ENCODE measurements around the gene MCTP1. TPM values are rescaled to one million over a fixed set of nuclear protein-coding genes. Genes with fewer than 3 reads are reported as not detected.

Gene MCTP1
- total RNA-seq, 1 donor from 2014 or later, result 7.8 TPM

DNA sequence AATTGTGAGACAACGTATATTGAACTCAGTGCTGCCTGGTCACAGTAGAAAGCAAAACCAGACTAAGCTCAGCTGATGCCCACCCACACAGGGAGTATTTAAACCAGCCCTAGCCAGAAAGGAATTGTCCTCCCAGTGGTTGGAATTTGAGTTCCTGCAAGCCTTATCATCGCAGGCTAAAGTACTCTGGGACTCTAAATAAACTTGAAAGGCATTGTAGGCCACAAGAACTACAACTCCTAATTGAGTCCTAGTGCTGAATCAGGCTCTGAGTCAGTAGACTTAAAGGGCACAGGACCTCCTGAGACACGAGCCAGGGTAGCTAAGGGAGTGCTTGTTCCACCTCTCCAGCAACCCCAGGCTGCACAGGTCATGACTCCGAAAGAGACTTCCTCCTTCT is 171.4 kb downstream of the MCTP1 start:
- Histone ChIP-seq H3K27me3 (ENCODE audit: low read depth) (no peaks in the 10 kb centered on the region), H3K4me3 (no peak overlapping the region), H3K27ac (replicated peaks) (no peak overlapping the region), H3K9me3 (replicated peaks) (peaks cover 18% of the 10 kb centered on the region), H3K36me3 (no peaks in the 10 kb centered on the region), H3K4me1 (no peaks in the 10 kb centered on the region)
- TF ChIP-seq, protein P1, sequence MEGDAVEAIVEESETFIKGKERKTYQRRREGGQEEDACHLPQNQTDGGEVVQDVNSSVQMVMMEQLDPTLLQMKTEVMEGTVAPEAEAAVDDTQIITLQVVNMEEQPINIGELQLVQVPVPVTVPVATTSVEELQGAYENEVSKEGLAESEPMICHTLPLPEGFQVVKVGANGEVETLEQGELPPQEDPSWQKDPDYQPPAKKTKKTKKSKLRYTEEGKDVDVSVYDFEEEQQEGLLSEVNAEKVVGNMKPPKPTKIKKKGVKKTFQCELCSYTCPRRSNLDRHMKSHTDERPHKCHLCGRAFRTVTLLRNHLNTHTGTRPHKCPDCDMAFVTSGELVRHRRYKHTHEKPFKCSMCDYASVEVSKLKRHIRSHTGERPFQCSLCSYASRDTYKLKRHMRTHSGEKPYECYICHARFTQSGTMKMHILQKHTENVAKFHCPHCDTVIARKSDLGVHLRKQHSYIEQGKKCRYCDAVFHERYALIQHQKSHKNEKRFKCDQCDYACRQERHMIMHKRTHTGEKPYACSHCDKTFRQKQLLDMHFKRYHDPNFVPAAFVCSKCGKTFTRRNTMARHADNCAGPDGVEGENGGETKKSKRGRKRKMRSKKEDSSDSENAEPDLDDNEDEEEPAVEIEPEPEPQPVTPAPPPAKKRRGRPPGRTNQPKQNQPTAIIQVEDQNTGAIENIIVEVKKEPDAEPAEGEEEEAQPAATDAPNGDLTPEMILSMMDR (IDR thresholded peaks at IDR 0.05; ENCODE audit: borderline replicate concordance), result no peak
- no peak for DNase-seq
- intact Hi-C loops (cut with micrococcal nuclease), result no loop called here

DNA sequence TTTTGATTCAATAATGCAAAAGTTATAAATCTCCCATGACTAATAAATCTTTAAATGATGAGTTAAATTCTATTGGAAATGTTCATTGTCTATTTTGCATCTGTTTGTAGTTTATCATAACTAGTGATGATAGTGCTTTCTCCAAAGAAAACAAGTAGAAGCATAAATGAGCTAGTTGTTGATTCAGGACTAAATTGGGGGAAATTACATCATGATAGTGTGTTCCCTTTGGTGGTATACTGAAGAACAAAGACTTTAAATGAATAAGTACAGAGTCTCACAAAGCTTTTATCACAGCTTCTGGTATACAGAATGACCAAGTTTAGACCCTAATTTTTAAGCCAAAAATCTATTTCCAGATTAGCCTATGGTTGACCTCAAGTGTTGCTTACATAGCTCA is 173.8 kb downstream of the MCTP1 start:
- H3K9me3 ChIP-seq (replicated peaks), result peaks cover 10% of the 10 kb centered on the region
- H3K36me3 ChIP-seq, result no peaks in the 10 kb centered on the region
- no peak for DNase-seq
- no peak overlapping the region for H3K27ac ChIP-seq (replicated peaks)
- TF ChIP-seq, protein P1 (IDR thresholded peaks at IDR 0.05; ENCODE audit: borderline replicate concordance), result no peak
- intact Hi-C loops (cut with micrococcal nuclease), result no loop called here
- H3K4me3 ChIP-seq, result no peak overlapping the region
- no peaks in the 10 kb centered on the region for H3K4me1 ChIP-seq
- H3K27me3 ChIP-seq (ENCODE audit: low read depth), result no peaks in the 10 kb centered on the region

DNA sequence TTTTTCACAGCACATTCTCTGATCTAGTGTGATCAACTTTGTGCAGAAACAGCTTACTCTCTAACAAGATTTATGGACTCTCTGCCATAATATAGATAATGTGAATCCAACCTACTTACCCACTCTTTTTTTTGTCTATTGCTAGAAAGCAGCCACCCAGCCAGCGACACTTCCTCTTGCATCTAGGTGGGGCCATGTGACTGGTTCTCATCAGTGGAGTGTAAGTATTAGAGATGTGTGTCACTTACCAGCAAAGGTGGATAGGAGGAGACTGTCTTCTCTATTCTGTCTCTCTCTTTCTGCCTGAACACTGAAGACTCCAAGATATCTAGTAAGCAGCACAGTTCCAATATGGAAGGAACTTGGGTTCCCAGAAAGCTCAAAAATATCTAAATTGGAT is 174.8 kb downstream of the MCTP1 start:
- Histone ChIP-seq H3K9me3 (replicated peaks) (no peaks in the 10 kb centered on the region), H3K4me1 (no peaks in the 10 kb centered on the region), H3K36me3 (no peaks in the 10 kb centered on the region), H3K27ac (replicated peaks) (no peak overlapping the region), H3K4me3 (no peak overlapping the region), H3K27me3 (ENCODE audit: low read depth) (no peaks in the 10 kb centered on the region)
- TF ChIP-seq, protein P1 (IDR thresholded peaks at IDR 0.05; ENCODE audit: borderline replicate concordance), result no peak
- intact Hi-C loops (cut with micrococcal nuclease), result no loop called here
- no peak for DNase-seq

DNA sequence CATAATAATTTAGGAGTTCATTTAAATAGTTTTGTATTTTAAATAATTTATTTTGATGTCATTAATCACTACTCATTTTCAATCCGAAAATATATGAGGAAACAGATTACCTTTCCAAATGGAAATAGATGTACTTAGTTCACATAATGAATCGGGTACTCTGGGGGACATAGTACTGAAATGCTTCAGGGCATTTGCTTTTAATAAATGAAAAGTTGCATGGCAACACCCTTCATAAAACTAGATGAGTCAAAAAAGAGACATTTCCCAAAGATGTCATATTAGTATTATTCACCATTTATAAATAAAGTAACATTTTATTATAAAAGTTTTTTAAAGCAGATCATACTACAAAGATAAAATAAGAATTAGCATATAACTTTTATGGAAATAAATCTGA is 177.8 kb downstream of the MCTP1 start:
- Histone ChIP-seq H3K4me3 (no peak overlapping the region), H3K27ac (replicated peaks) (no peak overlapping the region), H3K36me3 (no peaks in the 10 kb centered on the region), H3K4me1 (no peaks in the 10 kb centered on the region), H3K27me3 (ENCODE audit: low read depth) (no peaks in the 10 kb centered on the region), H3K9me3 (replicated peaks) (no peaks in the 10 kb centered on the region)
- intact Hi-C loops (cut with micrococcal nuclease), result no loop called here
- DNase-seq, result no peak
- TF ChIP-seq, protein P1 (IDR thresholded peaks at IDR 0.05; ENCODE audit: borderline replicate concordance), result no peak

DNA sequence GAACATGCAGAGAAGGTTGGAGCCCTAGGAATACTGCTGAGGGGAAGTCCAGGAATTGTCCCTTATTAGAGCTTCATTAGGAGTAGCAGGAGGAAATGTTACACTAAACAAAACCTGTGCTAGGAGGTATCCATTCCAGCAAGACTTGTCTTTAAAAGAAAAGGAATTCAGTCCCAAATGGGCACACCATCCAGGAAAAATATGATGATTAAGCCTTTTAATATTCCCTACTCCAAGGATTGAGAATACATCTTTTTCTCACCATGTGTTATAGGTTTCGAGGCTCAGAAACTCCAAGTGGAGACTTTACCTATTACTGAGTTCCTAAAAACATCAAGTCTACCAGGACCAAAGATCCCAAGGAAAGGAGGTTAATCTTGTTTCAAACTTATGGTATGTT is 179.3 kb downstream of the MCTP1 start:
- no peaks in the 10 kb centered on the region for H3K36me3 ChIP-seq
- no peak for DNase-seq
- no peak overlapping the region for H3K4me3 ChIP-seq
- H3K9me3 ChIP-seq (replicated peaks), result no peaks in the 10 kb centered on the region
- no peaks in the 10 kb centered on the region for H3K27me3 ChIP-seq (ENCODE audit: low read depth)
- no peak overlapping the region for H3K27ac ChIP-seq (replicated peaks)
- intact Hi-C loops (cut with micrococcal nuclease), result no loop called here
- TF ChIP-seq, protein P1 (IDR thresholded peaks at IDR 0.05; ENCODE audit: borderline replicate concordance), result no peak
- H3K4me1 ChIP-seq, result no peaks in the 10 kb centered on the region

DNA sequence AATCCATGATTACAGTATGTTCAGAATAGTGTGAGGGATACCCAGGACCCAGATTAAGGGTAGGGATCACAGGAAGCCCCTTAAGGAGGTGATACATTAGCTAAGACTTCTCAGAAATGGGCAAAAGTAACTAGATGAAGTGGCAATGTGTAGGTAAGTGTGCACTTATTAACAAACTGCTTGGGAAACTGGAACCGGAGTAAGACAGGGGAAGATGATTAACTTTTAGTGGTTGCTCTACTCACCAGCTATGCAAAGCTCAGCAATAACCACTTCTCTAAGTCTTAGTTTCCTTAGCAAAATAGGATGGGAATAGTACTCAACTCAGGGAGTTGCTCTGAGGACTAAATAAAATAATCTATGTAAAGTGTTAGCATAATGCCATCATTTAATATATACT is 182.2 kb downstream of the MCTP1 start:
- Histone ChIP-seq H3K9me3 (replicated peaks) (no peaks in the 10 kb centered on the region), H3K36me3 (no peaks in the 10 kb centered on the region), H3K27me3 (ENCODE audit: low read depth) (no peaks in the 10 kb centered on the region), H3K27ac (replicated peaks) (no peak overlapping the region), H3K4me1 (no peaks in the 10 kb centered on the region), H3K4me3 (no peak overlapping the region)
- intact Hi-C loops (cut with micrococcal nuclease), result no loop called here
- TF ChIP-seq, protein P1 (IDR thresholded peaks at IDR 0.05; ENCODE audit: borderline replicate concordance), result no peak
- DNase-seq, result no peak

All from left ventricle myocardium inferior (tissue), 1 donor.